HepG2 (cell line): Measurements from ENCODE around the gene CCDC85C. TPM values are rescaled to one million over a fixed set of nuclear protein-coding genes. Genes with fewer than 3 reads are reported as not detected.

Experiments
- ATAC-seq: fragments of 200-7000 bp; cut with Tn5 transposase; 3 replicates; pipeline ENCODE4 v1.9.1; 2020; ENCODE audit warnings: mild to moderate bottlenecking, moderate library complexity
- BruUV-seq: library from RNA; stranded (reverse); fragments of 400-500 nt; replicated peaks from 2 replicates; lab custom pipeline; 2021; lab: Mats Ljungman, UMichigan
- CTCF ChIA-PET: fragments of 300-600 bp; formaldehyde crosslinking; extraction: SDS; loops from one replicate; lab custom pipeline; 2021; ENCODE audit warnings: low total read pairs, inconsistent platforms, low intra/inter-chr PET ratio; lab: Yijun Ruan, JAX
- POLR2A ChIA-PET: fragments of 350-600 bp; sonication (Branson Sonifier 250); formaldehyde crosslinking; loops from one replicate; lab custom pipeline; 2020; ENCODE audit warnings: antibody characterized with exemption, inconsistent platforms; lab: Yijun Ruan, JAX
- DNase-seq: peaks from one replicate; pipeline ENCODE4 v3.0.0-alpha.2; 2015; ENCODE audit warnings: low spot score
- FAIRE-seq: peaks from 3 replicates; lab custom pipeline; 2011; peaks lifted over from hg19 to GRCh38; lab: Jason Lieb, UNC
- H2AFZ ChIP-seq: one replicate; pipeline ENCODE4 v1.6.1; 2011; ENCODE audit warnings: low read length, inconsistent platforms
- H3K27ac ChIP-seq: fragments of 300-600 bp; 3 replicates; pipeline ENCODE4 v1.8.0; 2011; ENCODE audit warnings: mixed run types, mild to moderate bottlenecking, mixed read lengths, low read length, inconsistent platforms; ENCODE audit not compliant: insufficient read depth; ENCODE audit errors: extremely low read length
- H3K27me3 ChIP-seq, 2 experiments: fragments of 200-600 bp in 1 of 2; 2 replicates in 1 of 2; 3 replicates in 1 of 2; pipeline versions ENCODE4 v1.6.0 to v1.8.0; 2011; ENCODE audit warnings: low read length in 2 of 2, mild to moderate bottlenecking in 2 of 2, moderate library complexity in 2 of 2, inconsistent platforms in 1 of 2; ENCODE audit not compliant: insufficient read depth in 2 of 2, control insufficient read depth in 1 of 2
- H3K36me3 ChIP-seq, 2 experiments: fragments of 200-600 bp in 1 of 2; replicated peaks in 1 of 2; 2 replicates in 1 of 2; 3 replicates in 1 of 2; pipeline versions ENCODE4 v1.5.1 to v1.8.0; 2011; ENCODE audit warnings: low read length in 2 of 2, inconsistent platforms in 1 of 2; ENCODE audit not compliant: insufficient read depth in 2 of 2, control insufficient read depth in 1 of 2
- H3K4me1 ChIP-seq: 2 replicates; pipeline ENCODE4 v1.5.1; 2012; ENCODE audit warnings: low read length, inconsistent platforms; ENCODE audit not compliant: insufficient read depth
- H3K4me2 ChIP-seq: 2 replicates; pipeline ENCODE4 v1.6.0; 2011; ENCODE audit warnings: low read depth, low read length, inconsistent platforms
- H3K4me3 ChIP-seq, 3 experiments: fragments of 200-600 bp in 1 of 3; sonication (generic), shearing (Covaris generic) in 1 of 3; replicated peaks in 1 of 3; 2 replicates each; pipeline ENCODE4 v1.5.1; 2011 to 2016; ENCODE audit warnings: low read length in 3 of 3, inconsistent platforms in 2 of 3, low read depth in 2 of 3, mild to moderate bottlenecking in 2 of 3, control low read depth in 1 of 3, mixed read lengths in 1 of 3; ENCODE audit not compliant: insufficient read depth in 1 of 3
- H3K79me2 ChIP-seq: one replicate; pipeline ENCODE4 v1.6.1; 2011; ENCODE audit warnings: low read length, inconsistent platforms; ENCODE audit not compliant: insufficient read depth
- H3K9ac ChIP-seq: 2 replicates; pipeline ENCODE4 v1.6.0; 2011; ENCODE audit warnings: mild to moderate bottlenecking, low read depth, low read length, inconsistent platforms; ENCODE audit not compliant: insufficient read depth
- H3K9me3 ChIP-seq: 2 replicates; pipeline ENCODE4 v1.5.1; 2012; ENCODE audit warnings: mild to moderate bottlenecking, low read length
- H4K20me1 ChIP-seq: 2 replicates; pipeline ENCODE4 v1.6.0; 2011; ENCODE audit warnings: inconsistent platforms, mild to moderate bottlenecking, low read length, moderate library complexity; ENCODE audit not compliant: insufficient read depth
- CENPX ChIP-seq: sonication (generic); formaldehyde crosslinking; IDR thresholded peaks from 2 replicates; pipeline ENCODE4 v1.9.0; 2021; ENCODE audit warnings: mild to moderate bottlenecking, missing genetic modification reagents, moderate library complexity
- SUZ12 ChIP-seq: fragments of 150-350 bp; IDR thresholded peaks from 2 replicates; pipeline ENCODE4 v1.6.1; 2014; ENCODE audit warnings: low read depth, low read length
- TEAD3 ChIP-seq: optimal IDR thresholded peaks from 2 replicates; pipeline ENCODE3; 2016; ENCODE audit warnings: borderline replicate concordance
- ZNF121 ChIP-seq: sonication (generic); formaldehyde crosslinking; IDR thresholded peaks from 2 replicates; pipeline ENCODE4 v1.5.0; 2020; ENCODE audit warnings: mild to moderate bottlenecking, missing genetic modification reagents
- ZNF264 ChIP-seq: sonication (generic); formaldehyde crosslinking; IDR thresholded peaks from 2 replicates; pipeline ENCODE4 v1.4.0; 2020; ENCODE audit warnings: missing genetic modification reagents
- ZNF574 ChIP-seq: sonication (generic); formaldehyde crosslinking; IDR thresholded peaks from 2 replicates; pipeline ENCODE4 v1.4.0; 2020; ENCODE audit warnings: missing genetic modification reagents
- ZNF768 ChIP-seq: sonication (generic); formaldehyde crosslinking; IDR thresholded peaks from 2 replicates; pipeline ENCODE4 v1.4.0; 2020; ENCODE audit warnings: missing genetic modification reagents
- ZNF770 ChIP-seq: sonication (generic); formaldehyde crosslinking; IDR thresholded peaks from 2 replicates; pipeline ENCODE4 v1.5.0; 2020; ENCODE audit warnings: mild to moderate bottlenecking, missing genetic modification reagents
- WGBS: methylation state at CpG from one replicate; pipeline ENCODE4 v1.1.6; 2017; ENCODE audit warnings: low lambda C conversion rate; 5-methylcytosine and 5-hydroxymethylcytosine counted together
- in situ Hi-C: cut with HindIII; loops from 2 replicates; pipeline ENCODE4 v1.10.0; 2017; ENCODE audit warnings: low pct_unique_long_range_greater_than_20kb; ENCODE audit not compliant: extremely low pct_ligation_motif_present
- intact Hi-C: fragments of 100-400 bp; cut with micrococcal nuclease; formaldehyde crosslinking; loops from one replicate; pipeline ENCODE4 v1.10.0; 2022; ENCODE audit not compliant: unreplicated experiment
- polyA plus RNA-seq, 8 experiments: library from polyadenylated mRNA; depleted of rRNA in 3 of 8; stranded (reverse) in 7 of 8; unstranded in 1 of 8; fragments of >200 nt; fragmentation: Illumina TruSeq in 4 of 8; extraction: Trizol in 4 of 8; gene quantifications; 2 replicates each; pipeline versions ENCODE4 v1.2.1 to v1.2.3, GENCODE V29; 2011 to 2016; ENCODE audit warnings: low read depth in 4 of 8, missing spikeins in 1 of 8, mixed read lengths in 1 of 8; ENCODE audit not compliant: insufficient read depth in 1 of 8
- total RNA-seq, 5 experiments: library from RNA; depleted of rRNA; stranded (reverse); fragments of >200 nt; fragmentation: Illumina TruSeq; extraction: Trizol; gene quantifications; 2 replicates each; pipeline ENCODE4 v1.2.3, GENCODE V29; 2016; ENCODE audit warnings: low read depth in 1 of 5

CCDC85C gene
- total and polyA plus RNA-seq, 2 of the 13 experiments (the other 11 are each of a cell fraction or from before 2014, with no cell fraction given): 18.8 to 43.8 TPM

GRCh38 chr14:99586054-99586760 lies 17.8 kb downstream of the CCDC85C start (continued):
- TF ChIP-seq ZNF264 (CRISPR knock-in tag) (no peak), ZNF574 (0 out of 2 replicates have a peak, but pooled peaks have one; percentile 10), ZNF768 (CRISPR knock-in tag) (peak; percentile 80; the same call in 1 of the 2 replicates)
- TF ChIP-seq, all 625 proteins: peak for 27

GRCh38 chr14:99584823-99585222 lies 19.2 kb downstream of the CCDC85C start:
- in situ Hi-C loops: no loop called here
- DNase-seq (no peak), ATAC-seq (peak; percentile 12; the same call in 2 of the 3 replicates), FAIRE-seq (no peak)
- Histone ChIP-seq H2AFZ (no peak overlapping the region), H3K27me3 (no peaks in the 10 kb centered on the region; a peak in 1 of 5 replicates), H3K27ac (no peak overlapping the region), H3K9me3 (no peaks in the 10 kb centered on the region), H4K20me1 (peaks cover 27% of the 10 kb centered on the region; the same call in 1 of the 2 replicates), H3K36me3 (peaks cover 1 to 4% of the 10 kb centered on the region in 2 experiments; a peak in 1 of 5 replicates), H3K4me1 (peaks cover 84% of the 10 kb centered on the region), H3K4me2 (no peak overlapping the region), H3K79me2 (peaks cover 98% of the 10 kb centered on the region), H3K4me3 (no peak overlapping the region), H3K9ac (no peak overlapping the region)
- ChIA-PET POLR2A (interaction anchor here (1.1 kb wide), 1 partner anchor 11 kb away, joined by 3 read pairs; no protein-coding TSS in a partner anchor), CTCF (no interaction called here)
- TF ChIP-seq ZNF121 (CRISPR knock-in tag): peak; percentile 55; the same call in 1 of the 2 replicates
- peak; percentile 56 for TF ChIP-seq TEAD3 (CRISPR knock-in tag)
- peak; percentile 89 for TF ChIP-seq ZNF770 (CRISPR knock-in tag)
- no peak for TF ChIP-seq SUZ12
- TF ChIP-seq CENPX: no peak
- intact Hi-C loops: no loop called here
- WGBS: 81% methylated on average over 2 of the region's 3 CpGs
- BruUV-seq: no TSS peak
